GM13976 (cell line): ENCODE data around the gene BMP6.

Source experiments
- DNase-seq: peaks from one replicate; pipeline ENCODE4 v3.0.0; 2012; ENCODE audit warnings: low spot score
- in situ Hi-C: fragments of 300-500 bp; cut with MboI; formaldehyde crosslinking; loops from one replicate; pipeline ENCODE4 v1.12.0; 2022; ENCODE audit warnings: low sequenced_read_pairs, mixed read lengths, inconsistent platforms; ENCODE audit not compliant: unreplicated experiment
- TF ChIP-seq, protein P1 (sequence below): IDR thresholded peaks from 2 replicates; pipeline ENCODE4 v1.5.1; 2012; ENCODE audit warnings: borderline replicate concordance, mild to moderate bottlenecking; ENCODE audit not compliant: insufficient read depth; ENCODE audit errors: extremely low read depth, missing control alignments, control extremely low read depth

The BMP6 gene

DNA sequence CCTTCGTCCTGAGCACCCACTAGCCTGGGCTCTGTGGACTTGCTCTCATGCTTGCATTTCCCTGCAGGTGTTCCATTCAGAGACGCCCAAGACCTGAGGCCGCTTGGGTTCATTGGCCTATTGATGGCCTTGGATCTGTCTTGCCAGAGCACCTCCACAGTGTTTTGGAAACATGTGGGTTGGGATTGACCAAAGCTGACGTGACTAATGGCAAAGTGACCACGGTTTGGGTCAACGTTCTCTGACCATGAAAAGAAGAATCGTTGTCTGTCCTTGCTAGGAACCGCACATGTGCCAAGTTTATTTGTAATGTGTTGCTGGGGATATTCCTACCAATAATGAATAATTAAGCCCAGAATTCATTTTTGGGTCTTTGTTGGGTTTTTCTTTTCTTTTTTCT is 29.8 kb upstream of the BMP6 start:
- in situ Hi-C loops = no loop called here
- TF ChIP-seq, protein P1, sequence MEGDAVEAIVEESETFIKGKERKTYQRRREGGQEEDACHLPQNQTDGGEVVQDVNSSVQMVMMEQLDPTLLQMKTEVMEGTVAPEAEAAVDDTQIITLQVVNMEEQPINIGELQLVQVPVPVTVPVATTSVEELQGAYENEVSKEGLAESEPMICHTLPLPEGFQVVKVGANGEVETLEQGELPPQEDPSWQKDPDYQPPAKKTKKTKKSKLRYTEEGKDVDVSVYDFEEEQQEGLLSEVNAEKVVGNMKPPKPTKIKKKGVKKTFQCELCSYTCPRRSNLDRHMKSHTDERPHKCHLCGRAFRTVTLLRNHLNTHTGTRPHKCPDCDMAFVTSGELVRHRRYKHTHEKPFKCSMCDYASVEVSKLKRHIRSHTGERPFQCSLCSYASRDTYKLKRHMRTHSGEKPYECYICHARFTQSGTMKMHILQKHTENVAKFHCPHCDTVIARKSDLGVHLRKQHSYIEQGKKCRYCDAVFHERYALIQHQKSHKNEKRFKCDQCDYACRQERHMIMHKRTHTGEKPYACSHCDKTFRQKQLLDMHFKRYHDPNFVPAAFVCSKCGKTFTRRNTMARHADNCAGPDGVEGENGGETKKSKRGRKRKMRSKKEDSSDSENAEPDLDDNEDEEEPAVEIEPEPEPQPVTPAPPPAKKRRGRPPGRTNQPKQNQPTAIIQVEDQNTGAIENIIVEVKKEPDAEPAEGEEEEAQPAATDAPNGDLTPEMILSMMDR = no peak
- DNase-seq = no peak

DNA sequence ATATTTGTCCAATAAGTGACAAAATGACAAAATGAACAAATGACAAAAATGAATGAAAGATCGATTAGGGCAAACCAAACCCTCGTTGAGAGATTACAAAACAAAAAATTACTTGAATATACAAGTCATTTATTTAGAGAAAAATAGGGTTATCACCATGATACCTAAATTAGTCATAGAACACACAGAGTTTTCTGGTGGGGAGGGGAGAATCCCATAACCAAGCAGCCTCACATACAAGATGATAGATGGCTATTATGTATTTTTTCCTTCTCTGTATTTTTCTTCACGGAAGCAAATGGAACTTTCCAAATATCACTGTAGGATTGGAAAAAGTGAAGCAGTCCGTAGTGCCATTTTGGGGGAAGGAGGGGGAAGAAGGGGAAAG is 28.5 kb upstream of the BMP6 start:
- in situ Hi-C loops = no loop called here
- TF ChIP-seq, protein P1 = no peak
- DNase-seq = no peak

DNA sequence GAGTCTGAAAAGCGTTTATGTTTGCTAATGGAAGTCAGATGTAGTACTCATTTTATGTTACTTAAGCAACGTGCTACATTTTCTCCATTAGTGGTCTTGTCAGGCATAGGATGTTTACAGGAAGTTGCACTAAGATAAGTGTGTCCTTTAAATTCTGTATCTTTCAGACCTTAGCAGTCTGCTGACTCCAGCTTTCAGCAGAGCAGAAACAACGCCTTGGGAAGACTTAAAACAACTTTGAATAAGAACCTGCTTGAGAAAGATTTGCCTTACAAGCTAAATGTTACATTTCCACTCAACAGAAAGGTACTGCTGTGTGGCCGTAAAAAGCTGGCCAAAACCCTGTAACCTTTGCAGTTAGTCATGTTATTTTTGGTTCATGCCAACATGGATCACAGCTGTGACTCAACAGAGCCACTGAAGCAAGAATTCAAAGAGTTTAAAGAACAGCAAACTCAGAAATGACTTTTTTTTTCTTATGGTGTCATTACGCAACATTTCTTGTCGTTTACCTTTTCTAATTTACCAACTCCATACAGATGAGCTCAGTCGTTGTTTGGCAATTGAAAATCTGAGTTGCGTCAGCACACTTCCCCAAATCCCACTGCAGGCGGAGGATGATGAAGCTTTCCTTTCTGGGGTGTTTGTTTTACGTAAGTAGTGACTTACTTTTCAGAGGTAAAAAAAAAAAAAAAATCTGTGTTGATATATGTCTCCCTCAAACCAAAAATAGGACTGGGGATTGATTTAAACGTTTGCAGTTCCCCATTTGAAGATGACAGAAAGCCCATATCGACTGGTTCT is 27.9 kb upstream of the BMP6 start:
- TF ChIP-seq, protein P1 = no peak

DNA sequence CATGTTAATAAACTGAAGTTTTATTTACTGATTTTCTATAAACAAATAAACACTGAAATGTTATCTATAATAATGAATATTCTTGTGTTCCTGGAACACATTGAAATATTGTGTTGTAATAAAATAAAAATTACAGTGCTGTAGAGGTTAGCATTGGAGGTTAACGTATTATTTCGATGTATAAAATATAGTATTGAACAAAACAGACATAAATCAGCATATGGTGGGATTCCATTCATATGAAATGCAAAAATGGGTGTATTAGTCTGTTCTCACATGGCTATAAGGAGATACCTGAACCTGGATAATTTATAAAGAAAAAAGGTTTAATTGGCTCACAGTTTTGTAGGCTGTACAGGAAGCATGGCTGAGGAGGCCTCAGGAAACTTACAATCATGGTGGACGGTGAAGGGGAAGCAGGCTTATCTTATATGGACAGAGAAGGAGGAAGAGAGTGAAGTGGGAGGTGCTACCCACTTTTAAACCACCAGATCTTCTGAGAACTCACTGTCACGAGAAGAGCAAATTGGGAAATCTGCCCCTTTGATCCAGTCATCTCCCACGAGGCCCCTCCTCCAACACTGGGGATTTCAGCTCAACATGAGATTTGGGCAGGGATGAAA is 24.6 kb upstream of the BMP6 start:
- in situ Hi-C loops = loop anchor here (25.0 kb wide), 1 partner anchor 511 kb away; no protein-coding TSS in a partner anchor
- DNase-seq = no peak
- TF ChIP-seq, protein P1 = no peak

More for the DNA sequence above, 27.9 kb upstream of the BMP6 start:
- no peak for DNase-seq
- in situ Hi-C loops = no loop called here

DNA sequence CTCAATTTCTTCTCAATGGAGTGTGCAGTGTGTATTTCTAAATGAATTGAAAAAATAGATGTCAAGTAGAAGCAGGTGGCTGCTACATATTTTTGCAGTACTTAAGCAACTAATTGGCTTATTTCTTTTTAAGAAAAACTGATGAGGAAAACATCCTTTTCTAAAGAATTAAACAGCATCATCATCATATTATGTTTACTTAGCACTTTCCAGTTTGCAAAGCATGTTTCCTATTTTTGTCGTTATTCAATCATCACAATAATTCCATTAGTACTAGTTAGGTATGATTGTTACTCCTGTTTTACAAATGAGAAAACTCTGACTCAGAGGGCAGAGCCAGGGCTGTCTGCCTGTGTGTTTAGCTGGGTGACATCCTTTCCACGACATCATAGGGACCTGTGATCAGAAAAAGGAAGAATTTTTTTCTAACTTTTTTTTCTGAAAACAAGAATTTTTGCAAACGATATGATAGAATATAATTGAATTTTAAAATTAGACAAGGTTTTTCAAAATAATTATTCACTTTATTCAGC is 22.7 kb upstream of the BMP6 start:
- in situ Hi-C loops = loop anchor here (25.0 kb wide), 1 partner anchor 509 kb away; no protein-coding TSS in a partner anchor
- no peak for DNase-seq

DNA sequence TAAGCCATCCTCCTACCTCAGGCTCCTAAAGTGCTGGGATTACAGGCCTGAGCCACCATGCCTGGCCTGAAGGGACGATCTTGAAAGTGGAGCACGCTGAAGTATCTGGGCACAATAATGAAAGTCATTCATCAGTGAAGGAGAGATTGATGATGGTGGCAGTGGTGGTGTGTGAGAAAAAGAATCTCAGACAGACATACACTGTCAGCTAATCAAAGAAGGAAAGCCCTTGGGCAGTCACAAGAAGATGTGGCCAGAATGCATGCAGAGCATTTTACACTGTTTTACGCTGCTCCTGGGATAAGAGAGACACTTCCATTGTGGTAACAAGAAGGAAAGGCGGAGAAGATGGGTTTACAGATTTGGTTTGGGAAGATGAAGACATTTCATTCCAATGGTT is 20.4 kb upstream of the BMP6 start:
- DNase-seq = no peak
- in situ Hi-C loops = loop anchor here (25.0 kb wide), 1 partner anchor 507 kb away; no protein-coding TSS in a partner anchor
- TF ChIP-seq, protein P1 = no peak

More for the DNA sequence above, 22.7 kb upstream of the BMP6 start:
- TF ChIP-seq, protein P1 = no peak
